Motor neuron (in vitro differentiated cells): Measurements from ENCODE around the gene CBX2. TPM values are rescaled to one million over a fixed set of nuclear protein-coding genes. Genes with fewer than 3 reads are reported as not detected.

Experiments used
- ATAC-seq, 8 experiments: fragments of 200-7000 bp; cut with Tn5 transposase; replicated peaks in 6 of 8; 2 replicates each; pipeline ENCODE4 v1.8.0; 2021; ENCODE audit warnings: mild to moderate bottlenecking in 8 of 8, moderate library complexity in 8 of 8
- H3K27ac ChIP-seq, 2 donors: fragments of 250-450 bp; sonication (Bioruptor Pico); 2 replicates each; pipeline ENCODE4 v1.9.0; 2021; ENCODE audit warnings: antibody characterized with exemption in 2 of 2, mild to moderate bottlenecking in 2 of 2, moderate library complexity in 1 of 2
- H3K4me1 ChIP-seq, 2 donors: fragments of 250-450 bp; sonication (Bioruptor Pico); replicated peaks in 1 of 2; 2 replicates each; pipeline ENCODE4 v1.6.1; 2021; ENCODE audit warnings: antibody characterized with exemption in 2 of 2, mild to moderate bottlenecking in 2 of 2, moderate library complexity in 1 of 2
- H3K4me3 ChIP-seq, 5 donors: fragments of 250-450 bp; sonication (Bioruptor Pico); 2 replicates each; pipeline ENCODE4 v1.9.0; 2021; ENCODE audit warnings: antibody characterized with exemption in 5 of 5, mild to moderate bottlenecking in 5 of 5, moderate library complexity in 4 of 5
- WGBS, 10 experiments: fragments of 450-650 bp; shearing (Covaris generic); methylation state at CpG; one replicate each; pipeline ENCODE4 v1.0.0; 2022; 5-methylcytosine and 5-hydroxymethylcytosine counted together
- in situ Hi-C, 9 experiments: fragments of 400-800 bp; cut with MboI; loops; one replicate each; pipeline ENCODE4 v1.15.0; 2021; ENCODE audit warnings: low sequenced_read_pairs in 9 of 9, low pct_unique_long_range_greater_than_20kb in 2 of 9; ENCODE audit not compliant: unreplicated experiment in 9 of 9
- total RNA-seq, 8 experiments: library from RNA; unstranded; fragments of 300-600 nt; gene quantifications; 2 replicates each; pipeline versions ENCODE4 v1.2.3 to v1.2.4, GENCODE V29; 2022

CBX2 gene
- total RNA-seq, 8 experiments from 2014 or later = 3.1 to 42.7 (median 14.9) TPM

GRCh38 chr17:79779084-79779529 lies 1.2 kb downstream of the CBX2 start:
- ATAC-seq = peak in 5 of 8 experiments; percentile 6 to 20 (median 7)
- 0 to 100% (median 20%) methylated on average over 1 of the region's 17 CpGs; no CpG with 5 or more reads in 5 of the 10 experiments for WGBS, 10 experiments
- H3K4me1 ChIP-seq = peaks cover 19 to 29% of the 10 kb centered on the region in 2 donors
- no peak overlapping the region for H3K27ac ChIP-seq
- in situ Hi-C loops = no loop called here
- H3K4me3 ChIP-seq = peak overlapping the region; percentile 70 to 90 (median 73)

- ATAC-seq = no peak
- peak overlapping the region; percentile 70 to 90 (median 73) for H3K4me3 ChIP-seq
- WGBS, 10 experiments = 83 to 100% (median 97%) methylated on average over 1 to 6 of the region's 10 CpGs; no CpG with 5 or more reads in 1 of the 10 experiments
- in situ Hi-C loops = no loop called here
- H3K27ac ChIP-seq = no peak overlapping the region
- peaks cover 19 to 29% of the 10 kb centered on the region in 2 donors for H3K4me1 ChIP-seq
These were observed 1.9 kb downstream of the CBX2 start for GRCh38 chr17:79779661-79780365.

GRCh38 chr17:79781012-79781650 lies 3.2 kb downstream of the CBX2 start:
- no peak for ATAC-seq
- in situ Hi-C loops = no loop called here
- Histone ChIP-seq H3K4me3 (no peak overlapping the region), H3K27ac (no peak overlapping the region), H3K4me1 (peaks cover 12 to 19% of the 10 kb centered on the region in 2 donors)
- 77 to 100% (median 92%) methylated on average over 1 to 8 of the region's 12 CpGs; no CpG with 5 or more reads in 3 of the 10 experiments for WGBS, 10 experiments

- Histone ChIP-seq H3K4me1 (peaks cover 5 to 11% of the 10 kb centered on the region in 2 donors), H3K4me3 (no peak overlapping the region), H3K27ac (no peak overlapping the region)
- WGBS, 10 experiments = 80 to 100% (median 91%) methylated on average over 1 to 7 of the region's 27 CpGs; no CpG with 5 or more reads in 7 of the 10 experiments
- ATAC-seq = no peak
- in situ Hi-C loops = no loop called here
These were observed 4.0 kb downstream of the CBX2 start for GRCh38 chr17:79781736-79782575.

- WGBS, 10 experiments = 100% methylated on average over 2 of the region's 18 CpGs; no CpG with 5 or more reads in 9 of the 10 experiments
- peaks cover 1 to 7% of the 10 kb centered on the region in 2 donors for H3K4me1 ChIP-seq
- H3K4me3 ChIP-seq = no peak overlapping the region
- in situ Hi-C loops = no loop called here
- no peak overlapping the region for H3K27ac ChIP-seq
- peak in 1 of 8 experiments; percentile 2 for ATAC-seq
These were observed 5.9 kb downstream of the CBX2 start for GRCh38 chr17:79783891-79784290.

GRCh38 chr17:79784353-79785016 lies 6.5 kb downstream of the CBX2 start:
- WGBS, 10 experiments = 90 to 100% (median 100%) methylated on average over 1 to 18 of the region's 31 CpGs; no CpG with 5 or more reads in 5 of the 10 experiments
- peak in 3 of 8 experiments; percentile 8 to 12 (median 11) for ATAC-seq
- in situ Hi-C loops = no loop called here
- peaks cover 7 to 10% of the 10 kb centered on the region in 2 donors for H3K4me1 ChIP-seq
- H3K27ac ChIP-seq = no peak overlapping the region
- H3K4me3 ChIP-seq = no peak overlapping the region

GRCh38 chr17:79785017-79785899 lies 7.3 kb downstream of the CBX2 start:
- in situ Hi-C loops = no loop called here
- WGBS, 10 experiments = 65 to 100% (median 87%) methylated on average over 1 to 4 of the region's 17 CpGs; no CpG with 5 or more reads in 6 of the 10 experiments
- Histone ChIP-seq H3K4me1 (peaks cover 8 to 15% of the 10 kb centered on the region in 2 donors), H3K27ac (no peak overlapping the region), H3K4me3 (no peak overlapping the region)
- ATAC-seq = no peak

GRCh38 chr17:79785900-79786810 lies 8.2 kb downstream of the CBX2 start:
- no peak for ATAC-seq
- 59 to 100% (median 90%) methylated on average over 1 to 8 of the region's 15 CpGs; no CpG with 5 or more reads in 3 of the 10 experiments for WGBS, 10 experiments
- Histone ChIP-seq H3K27ac (no peak overlapping the region), H3K4me1 (peaks cover 11 to 20% of the 10 kb centered on the region in 2 donors), H3K4me3 (no peak overlapping the region)
- in situ Hi-C loops = no loop called here

GRCh38 chr17:79786930-79787643 lies 9.1 kb downstream of the CBX2 start:
- in situ Hi-C loops = no loop called here

GRCh38 chr17:79788455-79788854 lies 10.5 kb downstream of the CBX2 start:
- ATAC-seq = no peak

More at GRCh38 chr17:79786930-79787643, 9.1 kb downstream of the CBX2 start:
- ATAC-seq = no peak
- 67 to 100% (median 88%) methylated on average over 1 to 9 of the region's 12 CpGs; no CpG with 5 or more reads in 2 of the 10 experiments for WGBS, 10 experiments
- Histone ChIP-seq H3K4me3 (no peak overlapping the region), H3K4me1 (peaks cover 20 to 29% of the 10 kb centered on the region in 2 donors), H3K27ac (no peak overlapping the region)

More at GRCh38 chr17:79788455-79788854, 10.5 kb downstream of the CBX2 start:
- WGBS, 10 experiments = 26 to 71% (median 36%) methylated on average over 1 to 5 of the region's 5 CpGs; no CpG with 5 or more reads in 3 of the 10 experiments
- Histone ChIP-seq H3K27ac (no peak overlapping the region), H3K4me3 (no peak overlapping the region), H3K4me1 (peaks cover 34 to 37% of the 10 kb centered on the region in 2 donors)
- in situ Hi-C loops = no loop called here
